WTC11 (cell line): ENCODE results near the gene TERF2IP. TPM values are rescaled to one million over a fixed set of nuclear protein-coding genes. Genes with fewer than 3 reads are reported as not detected.

Experiments used
- ATAC-seq: fragments of 200-7000 bp; cut with Tn5 transposase; 2 replicates; pipeline ENCODE4 v1.10.0; 2021; ENCODE audit warnings: mild to moderate bottlenecking, moderate library complexity
- CTCF ChIA-PET: fragments of 300-600 bp; sonication (Branson Sonifier 250); formaldehyde crosslinking; loops from one replicate; lab custom pipeline; 2021; ENCODE audit warnings: antibody characterized with exemption; lab: Charles Lee
- POLR2A ChIA-PET: fragments of 350-600 bp; sonication (Branson Sonifier 250); formaldehyde crosslinking; loops from one replicate; lab custom pipeline; 2021; ENCODE audit warnings: antibody characterized with exemption; lab: Charles Lee
- DNase-seq: peaks from one replicate; pipeline ENCODE4 v3.0.0; 2021; ENCODE audit warnings: low spot score
- H3K27ac Mint-ChIP-seq: 2 replicates; pipeline ENCODE4 v1.8.0; 2021; ENCODE audit warnings: mixed read lengths
- H3K27me3 Mint-ChIP-seq: 2 replicates; pipeline ENCODE4 v1.8.0; 2021; ENCODE audit warnings: low read depth, mild to moderate bottlenecking, moderate library complexity, mixed read lengths
- H3K36me3 Mint-ChIP-seq: 2 replicates; pipeline ENCODE4 v1.8.0; 2021; ENCODE audit warnings: mixed read lengths
- H3K4me1 Mint-ChIP-seq: 2 replicates; pipeline ENCODE4 v1.8.0; 2022; ENCODE audit warnings: mixed read lengths
- H3K4me3 Mint-ChIP-seq: 2 replicates; pipeline ENCODE4 v1.8.0; 2021; ENCODE audit warnings: mild to moderate bottlenecking, moderate library complexity, mixed read lengths
- H3K9me3 Mint-ChIP-seq: 2 replicates; pipeline ENCODE4 v1.8.0; 2021; ENCODE audit warnings: mixed read lengths
- ARID4B ChIP-seq: sonication (generic); formaldehyde crosslinking; IDR thresholded peaks from 2 replicates; pipeline ENCODE4 v1.8.0; 2023; ENCODE audit warnings: missing genetic modification reagents, mild to moderate bottlenecking, borderline replicate concordance
- ATF6 ChIP-seq: sonication (generic); formaldehyde crosslinking; IDR thresholded peaks from 2 replicates; pipeline ENCODE4 v1.8.1; 2023; ENCODE audit warnings: mild to moderate bottlenecking, missing genetic modification reagents
- CBFB ChIP-seq: sonication (generic); formaldehyde crosslinking; IDR thresholded peaks from 2 replicates; pipeline ENCODE4 v1.8.1; 2022; ENCODE audit warnings: mild to moderate bottlenecking, low read depth, missing genetic modification reagents
- CREB1 ChIP-seq: sonication (generic); formaldehyde crosslinking; IDR thresholded peaks from 2 replicates; pipeline ENCODE4 v1.8.0; 2023; ENCODE audit warnings: mild to moderate bottlenecking, missing genetic modification reagents
- CREM ChIP-seq: sonication (generic); formaldehyde crosslinking; IDR thresholded peaks from 2 replicates; pipeline ENCODE4 v1.8.1; 2022; ENCODE audit warnings: mild to moderate bottlenecking, missing genetic modification reagents, moderate library complexity
- E2F5 ChIP-seq: sonication (generic); formaldehyde crosslinking; IDR thresholded peaks from 2 replicates; pipeline ENCODE4 v1.8.1; 2022; ENCODE audit warnings: mild to moderate bottlenecking, moderate library complexity, missing genetic modification reagents
- ESRRA ChIP-seq: sonication (generic); formaldehyde crosslinking; IDR thresholded peaks from 2 replicates; pipeline ENCODE4 v1.8.1; 2022; ENCODE audit warnings: mild to moderate bottlenecking, missing genetic modification reagents, borderline replicate concordance
- ETV6 ChIP-seq: sonication (generic); formaldehyde crosslinking; IDR thresholded peaks from 2 replicates; pipeline ENCODE4 v1.8.1; 2022; ENCODE audit warnings: mild to moderate bottlenecking, missing genetic modification reagents
- GABPB1 ChIP-seq: sonication (generic); formaldehyde crosslinking; IDR thresholded peaks from 2 replicates; pipeline ENCODE4 v1.8.1; 2023; ENCODE audit warnings: mild to moderate bottlenecking, missing genetic modification reagents
- PREB ChIP-seq: sonication (generic); formaldehyde crosslinking; IDR thresholded peaks from 2 replicates; pipeline ENCODE4 v1.8.1; 2022; ENCODE audit warnings: mild to moderate bottlenecking, missing genetic modification reagents, moderate library complexity, borderline replicate concordance
- RELA ChIP-seq: sonication (generic); formaldehyde crosslinking; IDR thresholded peaks from 2 replicates; pipeline ENCODE4 v1.8.1; 2022; ENCODE audit warnings: missing genetic modification reagents, mild to moderate bottlenecking, borderline replicate concordance
- SOX15 ChIP-seq: fragments of 250-450 bp; sonication (Bioruptor Pico); IDR thresholded peaks from 2 replicates; pipeline ENCODE4 v1.9.0; 2021; ENCODE audit warnings: mild to moderate bottlenecking
- SP1 ChIP-seq: sonication (generic); formaldehyde crosslinking; conservative IDR thresholded peaks from 2 replicates; pipeline ENCODE4 v1.8.1; 2022; ENCODE audit warnings: missing genetic modification reagents
- TEAD1 ChIP-seq: sonication (generic); formaldehyde crosslinking; IDR thresholded peaks from 2 replicates; pipeline ENCODE4 v1.8.0; 2022; ENCODE audit warnings: mild to moderate bottlenecking, missing genetic modification reagents
- ZBTB21 ChIP-seq: sonication (generic); formaldehyde crosslinking; IDR thresholded peaks from 2 replicates; pipeline ENCODE4 v1.8.1; 2023; ENCODE audit warnings: mild to moderate bottlenecking, missing genetic modification reagents, borderline replicate concordance
- ZNF121 ChIP-seq: sonication (generic); formaldehyde crosslinking; IDR thresholded peaks from 2 replicates; pipeline ENCODE4 v1.8.0; 2023; ENCODE audit warnings: missing genetic modification reagents
- ZNF416 ChIP-seq: fragments of 250-450 bp; sonication (Bioruptor Pico); IDR thresholded peaks from 2 replicates; pipeline ENCODE4 v1.9.0; 2021; ENCODE audit warnings: mild to moderate bottlenecking, inconsistent platforms
- total RNA-seq: library from RNA; stranded (reverse); gene quantifications from 3 replicates; pipeline ENCODE4 v1.2.3, GENCODE V29; 2021
- TF ChIP-seq, protein P1 (sequence below): fragments of 200-600 bp; IDR thresholded peaks from 2 replicates; pipeline ENCODE4 v1.8.0; 2022; ENCODE audit warnings: antibody characterized with exemption
- TF ChIP-seq, protein P2 (sequence below): sonication (generic); formaldehyde crosslinking; IDR thresholded peaks from 2 replicates; pipeline ENCODE4 v1.8.1; 2023; ENCODE audit warnings: mild to moderate bottlenecking, moderate library complexity, missing genetic modification reagents
- TF ChIP-seq, protein P3 (sequence below): sonication (generic); formaldehyde crosslinking; IDR thresholded peaks from 2 replicates; pipeline ENCODE4 v1.8.0; 2022; ENCODE audit warnings: mild to moderate bottlenecking, missing genetic modification reagents
- TF ChIP-seq, protein P4 (sequence below): sonication (generic); formaldehyde crosslinking; IDR thresholded peaks from 2 replicates; pipeline ENCODE4 v1.8.0; 2022; ENCODE audit warnings: mild to moderate bottlenecking, missing genetic modification reagents

Gene TERF2IP
- total RNA-seq, 1 experiment from 2014 or later, result 14.7 TPM

GRCh38 chr16:75621170-75621477 lies 26.4 kb upstream of the TERF2IP start (continued):
- TF ChIP-seq ATF6 (CRISPR knock-in tag), result no peak
- TF ChIP-seq, all 79 proteins: peak for 0

DNA sequence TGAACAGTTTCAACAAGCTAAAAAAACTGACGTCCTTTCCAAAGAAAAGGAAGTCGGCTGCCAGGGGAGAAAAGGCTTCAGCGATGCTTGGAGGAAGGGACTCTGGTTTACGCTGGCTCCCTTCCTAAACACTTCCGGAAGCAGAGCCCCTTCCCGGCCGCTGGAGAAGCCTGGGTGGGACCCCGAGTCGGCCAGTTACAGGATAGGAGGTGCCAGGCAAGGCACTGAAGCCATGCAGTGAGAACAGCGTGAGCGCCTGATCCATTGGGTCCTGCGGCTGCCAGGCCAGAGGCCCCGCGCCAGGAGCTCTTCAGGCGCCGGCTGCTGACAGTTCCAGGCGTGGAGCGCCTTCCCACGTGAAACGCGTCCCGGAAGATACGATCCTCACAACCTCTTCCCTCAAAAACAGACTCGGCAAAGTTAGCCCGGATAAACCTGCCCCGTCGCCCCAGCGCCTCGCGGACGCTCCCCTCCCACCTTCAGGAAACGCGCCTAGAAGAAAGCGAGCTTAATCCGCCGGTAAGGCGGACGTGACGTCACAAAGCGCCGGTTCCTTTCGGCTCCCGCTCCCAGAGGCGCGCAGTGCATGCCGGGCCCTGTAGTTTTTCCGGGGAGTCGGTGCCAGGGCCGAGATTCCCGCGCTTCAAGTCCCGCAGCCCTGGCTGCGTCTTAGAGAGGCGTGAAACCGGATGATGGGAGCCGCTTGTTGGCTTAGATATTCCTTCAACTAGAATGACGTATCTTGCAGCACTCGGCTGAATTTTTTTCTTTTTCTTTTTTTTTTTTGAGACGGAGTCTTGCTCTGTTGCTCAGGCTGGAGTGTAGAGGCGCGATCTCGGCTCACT lies 24.6 kb upstream of the TERF2IP start, which contains the start of gene ADAT1:
Gene ADAT1, minus strand, starts transcription at position 521 of the 845 bp plus-strand sequence. CDS start 2,482 bp downstream, outside the sequence.
- peak within 1 kb of the TSS; percentile 94 for H3K4me3 Mint-ChIP-seq
- ChIA-PET CTCF (interaction anchor here (0.6 to 1.8 kb wide), 12 partner anchors 25 to 642 kb away, joined by 3 to 23 read pairs (median 4); partner anchors contain the start of genes GABARAPL2, KARS1, TERF2IP and TMEM231), POLR2A (interaction anchor here (0.6 to 1.5 kb wide), 5 partner anchors 19 to 189 kb away, joined by 3 to 11 read pairs (median 4); partner anchors contain the start of genes CFDP1, KARS1 and TERF2IP)
- H3K4me1 Mint-ChIP-seq, result peaks cover 15% of the 10 kb centered on the region
- H3K27ac Mint-ChIP-seq, result peak within 1 kb of the TSS; percentile 96
- ATAC-seq (peak; percentile 96), DNase-seq (peak; percentile 98)
- peaks cover 47% of the 10 kb centered on the region for H3K36me3 Mint-ChIP-seq
- H3K9me3 Mint-ChIP-seq, result no peaks in the 10 kb centered on the region
- no peaks in the 10 kb centered on the region for H3K27me3 Mint-ChIP-seq
- TF ChIP-seq GABPB1 (CRISPR knock-in tag), result peak; percentile 85
- TF ChIP-seq, protein P1, sequence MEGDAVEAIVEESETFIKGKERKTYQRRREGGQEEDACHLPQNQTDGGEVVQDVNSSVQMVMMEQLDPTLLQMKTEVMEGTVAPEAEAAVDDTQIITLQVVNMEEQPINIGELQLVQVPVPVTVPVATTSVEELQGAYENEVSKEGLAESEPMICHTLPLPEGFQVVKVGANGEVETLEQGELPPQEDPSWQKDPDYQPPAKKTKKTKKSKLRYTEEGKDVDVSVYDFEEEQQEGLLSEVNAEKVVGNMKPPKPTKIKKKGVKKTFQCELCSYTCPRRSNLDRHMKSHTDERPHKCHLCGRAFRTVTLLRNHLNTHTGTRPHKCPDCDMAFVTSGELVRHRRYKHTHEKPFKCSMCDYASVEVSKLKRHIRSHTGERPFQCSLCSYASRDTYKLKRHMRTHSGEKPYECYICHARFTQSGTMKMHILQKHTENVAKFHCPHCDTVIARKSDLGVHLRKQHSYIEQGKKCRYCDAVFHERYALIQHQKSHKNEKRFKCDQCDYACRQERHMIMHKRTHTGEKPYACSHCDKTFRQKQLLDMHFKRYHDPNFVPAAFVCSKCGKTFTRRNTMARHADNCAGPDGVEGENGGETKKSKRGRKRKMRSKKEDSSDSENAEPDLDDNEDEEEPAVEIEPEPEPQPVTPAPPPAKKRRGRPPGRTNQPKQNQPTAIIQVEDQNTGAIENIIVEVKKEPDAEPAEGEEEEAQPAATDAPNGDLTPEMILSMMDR, result no peak
- peak; percentile 29; the same call in 1 of the 2 replicates for TF ChIP-seq RELA (CRISPR knock-in tag)
- no peak for TF ChIP-seq CBFB (CRISPR knock-in tag)
- TF ChIP-seq ESRRA (CRISPR knock-in tag), result 0 out of 2 replicates have a peak, but pooled peaks have one; percentile 44
- 0 out of 2 replicates have a peak, but pooled peaks have one; percentile 56 for TF ChIP-seq PREB (CRISPR knock-in tag)
- no peak; the same call in 1 of the 2 replicates for TF ChIP-seq ETV6
- TF ChIP-seq E2F5 (CRISPR knock-in tag), result peak; percentile 90
- TF ChIP-seq SP1 (CRISPR knock-in tag), result peak; percentile 64
- TF ChIP-seq ZBTB21, result no peak; the same call in 1 of the 2 replicates
- TF ChIP-seq SOX15, result no peak
- TF ChIP-seq ZNF121 (CRISPR knock-in tag), result peak; percentile 62; the same call in 1 of the 2 replicates
- TF ChIP-seq ARID4B (CRISPR knock-in tag), result peak; percentile 96
- TF ChIP-seq, protein P2, sequence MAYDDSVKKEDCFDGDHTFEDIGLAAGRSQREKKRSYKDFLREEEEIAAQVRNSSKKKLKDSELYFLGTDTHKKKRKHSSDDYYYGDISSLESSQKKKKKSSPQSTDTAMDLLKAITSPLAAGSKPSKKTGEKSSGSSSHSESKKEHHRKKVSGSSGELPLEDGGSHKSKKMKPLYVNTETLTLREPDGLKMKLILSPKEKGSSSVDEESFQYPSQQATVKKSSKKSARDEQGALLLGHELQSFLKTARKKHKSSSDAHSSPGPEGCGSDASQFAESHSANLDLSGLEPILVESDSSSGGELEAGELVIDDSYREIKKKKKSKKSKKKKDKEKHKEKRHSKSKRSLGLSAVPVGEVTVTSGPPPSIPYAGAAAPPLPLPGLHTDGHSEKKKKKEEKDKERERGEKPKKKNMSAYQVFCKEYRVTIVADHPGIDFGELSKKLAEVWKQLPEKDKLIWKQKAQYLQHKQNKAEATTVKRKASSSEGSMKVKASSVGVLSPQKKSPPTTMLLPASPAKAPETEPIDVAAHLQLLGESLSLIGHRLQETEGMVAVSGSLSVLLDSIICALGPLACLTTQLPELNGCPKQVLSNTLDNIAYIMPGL, result 0 out of 2 replicates have a peak, but pooled peaks have one; percentile 23
- TF ChIP-seq CREM, result peak; percentile 97
- TF ChIP-seq, protein P3, sequence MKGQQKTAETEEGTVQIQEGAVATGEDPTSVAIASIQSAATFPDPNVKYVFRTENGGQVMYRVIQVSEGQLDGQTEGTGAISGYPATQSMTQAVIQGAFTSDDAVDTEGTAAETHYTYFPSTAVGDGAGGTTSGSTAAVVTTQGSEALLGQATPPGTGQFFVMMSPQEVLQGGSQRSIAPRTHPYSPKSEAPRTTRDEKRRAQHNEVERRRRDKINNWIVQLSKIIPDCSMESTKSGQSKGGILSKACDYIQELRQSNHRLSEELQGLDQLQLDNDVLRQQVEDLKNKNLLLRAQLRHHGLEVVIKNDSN (CRISPR knock-in tag), result 0 out of 2 replicates have a peak, but pooled peaks have one; percentile 20
- TF ChIP-seq, protein P4, sequence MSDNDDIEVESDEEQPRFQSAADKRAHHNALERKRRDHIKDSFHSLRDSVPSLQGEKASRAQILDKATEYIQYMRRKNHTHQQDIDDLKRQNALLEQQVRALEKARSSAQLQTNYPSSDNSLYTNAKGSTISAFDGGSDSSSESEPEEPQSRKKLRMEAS, result peak; percentile 73; the same call in 1 of the 2 replicates
- 0 out of 2 replicates have a peak, but pooled peaks have one; percentile 36 for TF ChIP-seq ZNF416 (CRISPR knock-in tag)
- 0 out of 2 replicates have a peak, but pooled peaks have one; percentile 44 for TF ChIP-seq CREB1 (CRISPR knock-in tag)
- peak; percentile 61 for TF ChIP-seq TEAD1 (CRISPR knock-in tag)
